H1 (cell line): Measurements from ENCODE around the gene TAPBPL. TPM values are rescaled to one million over a fixed set of nuclear protein-coding genes. Genes with fewer than 3 reads are reported as not detected.

Experiments used
- BRCA1 ChIP-seq: IDR thresholded peaks from 2 replicates; pipeline ENCODE4 v1.6.1; 2012; ENCODE audit warnings: low read depth, low read length, improper control_type of control experiment
- JUN ChIP-seq: IDR thresholded peaks from 2 replicates; pipeline ENCODE4 v1.6.1; 2011; ENCODE audit warnings: low read depth, mild to moderate bottlenecking, improper control_type of control experiment, low read length
- KDM1A ChIP-seq: fragments of 200-600, 300-600 bp; sonication (generic); IDR thresholded peaks from 2 replicates; pipeline ENCODE4 v1.7.1; 2016; ENCODE audit warnings: mild to moderate bottlenecking, low read length, borderline replicate concordance
- POLR2A ChIP-seq, 2 experiments: IDR thresholded peaks; 1 replicate in 1 of 2; 2 replicates in 1 of 2; pipeline ENCODE4 v1.6.1; 2011; ENCODE audit warnings: low read depth in 2 of 2, low read length in 2 of 2, mild to moderate bottlenecking in 2 of 2; ENCODE audit errors: control extremely low read depth in 1 of 2
- polyA plus RNA-seq, 7 experiments: library from polyadenylated mRNA; depleted of rRNA in 3 of 7; stranded (reverse) in 5 of 7; unstranded in 2 of 7; fragments of >200 nt in 5 of 7; fragments of 200-250 nt in 2 of 7; gene quantifications; 1 replicate in 5 of 7; 2 replicates in 1 of 7; 4 replicates in 1 of 7; pipeline versions ENCODE4 v1.2.1 to v1.2.3, GENCODE V29; 2011 to 2013; ENCODE audit warnings: missing spikeins in 2 of 7, mixed read lengths in 2 of 7
- total RNA-seq: library from RNA; stranded (reverse); fragmentation: NEBNext Ultra II Directional; extraction: Animal tissue kit (Norgen Biotek cat#: 25700); gene quantifications from 2 replicates; pipeline ENCODE4 v1.2.1, GENCODE V29; 2021

The TAPBPL gene
- total and polyA plus RNA-seq, 2 of the 8 experiments (the other 6 are each of a cell fraction or from before 2014, with no cell fraction given) = 0.61 to 1.5 TPM

DNA sequence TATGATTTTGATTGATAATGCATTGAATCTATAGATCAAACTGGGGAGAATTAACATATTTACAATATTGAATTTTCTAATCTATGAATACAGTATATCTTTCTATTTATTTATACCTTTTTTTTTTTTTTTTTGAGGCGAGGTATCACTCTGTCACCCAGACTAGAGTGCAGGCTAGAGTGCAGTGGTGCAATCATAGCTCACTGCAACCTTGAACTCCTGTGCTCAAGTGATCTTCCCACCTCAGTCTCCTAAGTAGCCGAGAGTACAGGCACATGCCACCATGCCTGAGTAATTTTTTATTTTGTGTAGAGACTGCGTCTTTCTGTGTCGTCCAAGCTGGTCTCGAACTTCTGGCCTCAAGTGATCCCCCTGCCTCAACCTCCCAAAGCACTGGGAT, 47.5 kb upstream of the TAPBPL start (continued):
- TF ChIP-seq KDM1A (no peak), JUN (no peak), BRCA1 (no peak), POLR2A (IDR thresholded peaks at IDR 0.05; ENCODE audit: control extremely low read depth in 1 of 2, low read depth in 2 of 2, low read length in 2 of 2) (no peak)
